GM23248 (cell line): ENCODE results near the gene ATP13A3. TPM values are rescaled to one million over a fixed set of nuclear protein-coding genes. Genes with fewer than 3 reads are reported as not detected.

Source experiments
- DNase-seq: peaks from one replicate; pipeline ENCODE4 v3.0.0-alpha.2; 2015
- H2AFZ ChIP-seq: fragments of 200-600 bp; sonication (generic); 2 replicates; pipeline ENCODE4 v1.6.1; 2016; ENCODE audit warnings: antibody characterized with exemption
- H3F3A ChIP-seq: fragments of 200-600 bp; sonication (generic); 2 replicates; pipeline ENCODE4 v1.6.1; 2016; ENCODE audit warnings: mild to moderate bottlenecking, antibody characterized with exemption, mixed run types; ENCODE audit not compliant: insufficient read depth
- H3K27ac ChIP-seq: fragments of 200-600 bp; sonication (generic); 2 replicates; pipeline ENCODE4 v1.5.1; 2016; ENCODE audit warnings: mild to moderate bottlenecking
- H3K27me3 ChIP-seq: fragments of 200-600 bp; sonication (generic); replicated peaks from 2 replicates; pipeline ENCODE4 v1.6.1; 2016; ENCODE audit warnings: mild to moderate bottlenecking; ENCODE audit not compliant: insufficient read depth
- H3K36me3 ChIP-seq: fragments of 200-600 bp; sonication (generic); 2 replicates; pipeline ENCODE4 v1.6.1; 2016; ENCODE audit warnings: low read depth, mild to moderate bottlenecking
- H3K4me1 ChIP-seq: fragments of 200-600 bp; sonication (generic); 2 replicates; pipeline ENCODE4 v1.6.1; 2016; ENCODE audit warnings: mild to moderate bottlenecking; ENCODE audit not compliant: insufficient read depth
- H3K4me2 ChIP-seq: fragments of 200-600 bp; sonication (generic); one replicate; pipeline ENCODE4 v1.6.1; 2016; ENCODE audit warnings: mild to moderate bottlenecking; ENCODE audit not compliant: unreplicated experiment
- H3K4me3 ChIP-seq: fragments of 200-600 bp; sonication (generic); 2 replicates; pipeline ENCODE4 v1.5.1; 2016; ENCODE audit warnings: mild to moderate bottlenecking
- H3K79me2 ChIP-seq: fragments of 200-600 bp; sonication (generic); 2 replicates; pipeline ENCODE4 v1.6.1; 2016; ENCODE audit warnings: mild to moderate bottlenecking; ENCODE audit not compliant: insufficient read depth
- H3K9ac ChIP-seq: fragments of 200-600 bp; sonication (generic); 2 replicates; pipeline ENCODE4 v1.6.1; 2016; ENCODE audit warnings: mild to moderate bottlenecking
- H3K9me2 ChIP-seq: fragments of 200-600 bp; sonication (generic); 2 replicates; pipeline ENCODE4 v1.6.1; 2016; ENCODE audit warnings: mixed run types, mild to moderate bottlenecking, moderate library complexity; ENCODE audit not compliant: insufficient read depth
- H3K9me3 ChIP-seq: fragments of 200-600 bp; sonication (generic); one replicate; pipeline ENCODE4 v1.6.1; 2017; ENCODE audit warnings: low read depth
- H4K20me1 ChIP-seq: fragments of 200-600 bp; sonication (generic); 2 replicates; pipeline ENCODE4 v1.6.0; 2016; ENCODE audit not compliant: insufficient read depth
- EZH2 ChIP-seq: fragments of 200-600 bp; sonication (generic); IDR thresholded peaks from 2 replicates; pipeline ENCODE4 v1.6.1; 2018; ENCODE audit warnings: antibody characterized with exemption, mild to moderate bottlenecking; ENCODE audit not compliant: insufficient read depth, poor library complexity, severe bottlenecking
- EZH2phosphoT487 ChIP-seq: fragments of 200-600 bp; sonication (generic); IDR thresholded peaks from 2 replicates; pipeline ENCODE4 v1.6.1; 2018; ENCODE audit warnings: antibody characterized with exemption, moderate library complexity, mild to moderate bottlenecking, low read depth; ENCODE audit not compliant: insufficient read depth
- WGBS, 2 experiments: methylation state at CpG; one replicate each; pipeline ENCODE4 v1.1.6; 2015 to 2017; ENCODE audit warnings: low lambda C conversion rate in 2 of 2, low coverage in 1 of 2; ENCODE audit errors: missing lambda C conversion rate in 2 of 2; 5-methylcytosine and 5-hydroxymethylcytosine counted together
- in situ Hi-C: fragments of 300-500 bp; cut with MboI; formaldehyde crosslinking; loops from 2 replicates; pipeline ENCODE4 v1.15.0; 2020
- polyA plus RNA-seq: library from polyadenylated mRNA; unstranded; fragments of >200 nt; fragmentation: Nextera tagmentation; extraction: Ambion mirVana; gene quantifications from 2 replicates; pipeline ENCODE4 v1.2.1, GENCODE V29; 2016
- total RNA-seq: library from RNA; depleted of rRNA; stranded (reverse); fragments of >200 nt; shearing (Covaris generic); gene quantifications from 2 replicates; pipeline ENCODE4 v1.2.3, GENCODE V29; 2014

Gene ATP13A3
- total and polyA plus RNA-seq, 2 experiments from 2014 or later = 22.3 to 232 TPM

DNA sequence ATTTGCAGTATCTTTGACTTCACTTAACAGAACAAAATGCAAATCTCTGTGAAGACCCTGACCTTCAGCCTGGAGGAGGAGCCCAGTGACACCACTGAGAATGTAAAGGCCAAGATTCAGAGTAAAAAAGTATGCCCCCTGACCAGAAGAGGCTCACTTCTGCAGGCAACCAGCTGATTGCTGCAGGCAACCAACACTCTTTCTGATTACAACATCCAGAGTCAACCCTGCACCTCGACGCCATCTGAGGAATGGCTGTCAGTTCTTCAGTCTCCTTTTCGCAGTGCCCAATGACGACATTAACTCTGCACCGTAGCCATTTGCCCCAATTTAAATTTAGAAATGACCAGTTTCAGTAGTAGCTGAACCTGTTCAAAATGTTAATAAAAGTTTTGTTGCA, 14.9 kb downstream of the ATP13A3 start:
- no peaks in the 10 kb centered on the region for H3K9me2 ChIP-seq
- H4K20me1 ChIP-seq = peaks cover 5% of the 10 kb centered on the region; the same call in 1 of the 2 replicates
- 68% methylated on average over 5 of the region's 5 CpGs for WGBS, 2 experiments
- H2AFZ ChIP-seq = no peak overlapping the region
- H3K4me3 ChIP-seq = no peak overlapping the region
- no peak overlapping the region for H3K27ac ChIP-seq
- H3K79me2 ChIP-seq = peaks cover 100% of the 10 kb centered on the region
- H3K36me3 ChIP-seq = 0 out of 2 replicates have a peak, but pooled peaks cover 7% of the 10 kb centered on the region
- peaks cover 69% of the 10 kb centered on the region for H3K4me1 ChIP-seq
- DNase-seq = no peak
- H3K9me3 ChIP-seq = no peaks in the 10 kb centered on the region
- H3K4me2 ChIP-seq = no peak overlapping the region
- H3K27me3 ChIP-seq = no peaks in the 10 kb centered on the region
- H3K9ac ChIP-seq = no peak overlapping the region
- peaks cover 44% of the 10 kb centered on the region for H3F3A ChIP-seq
- TF ChIP-seq EZH2 = no peak
- no peak for TF ChIP-seq EZH2phosphoT487
- in situ Hi-C loops = no loop called here

DNA sequence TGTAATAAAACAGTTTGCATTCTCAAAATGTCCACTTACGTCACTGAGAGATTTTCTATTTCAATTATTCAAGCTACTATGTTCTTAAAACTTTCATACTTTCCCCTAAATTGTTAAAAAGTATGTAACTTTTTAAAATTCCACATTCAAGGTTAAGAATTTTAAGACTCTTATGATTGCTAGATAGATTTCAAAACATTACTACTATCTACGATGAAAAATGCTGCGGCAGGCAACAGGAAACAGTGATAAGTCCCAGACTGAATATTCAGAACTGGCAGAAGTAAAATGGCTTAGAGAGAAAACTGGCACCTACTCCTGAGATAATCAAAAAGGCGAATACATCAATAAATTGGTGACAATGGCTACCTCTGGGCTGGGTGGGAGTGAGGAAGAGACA, 16.2 kb downstream of the ATP13A3 start:
- peaks cover 5% of the 10 kb centered on the region; the same call in 1 of the 2 replicates for H4K20me1 ChIP-seq
- no peaks in the 10 kb centered on the region for H3K9me2 ChIP-seq
- H3K9ac ChIP-seq = peak overlapping the region; percentile 9; the same call in 1 of the 2 replicates
- TF ChIP-seq EZH2 = no peak
- no peak for TF ChIP-seq EZH2phosphoT487
- no peak for DNase-seq
- H3K27me3 ChIP-seq = no peaks in the 10 kb centered on the region
- no peak overlapping the region for H3K4me3 ChIP-seq
- H3K27ac ChIP-seq = no peak overlapping the region
- peaks cover 34% of the 10 kb centered on the region for H3F3A ChIP-seq
- H3K9me3 ChIP-seq = no peaks in the 10 kb centered on the region
- WGBS, 2 experiments = 61 to 69% methylated on average over 4 of the region's 4 CpGs
- H2AFZ ChIP-seq = no peak overlapping the region
- in situ Hi-C loops = no loop called here
- 0 out of 2 replicates have a peak, but pooled peaks cover 7% of the 10 kb centered on the region for H3K36me3 ChIP-seq
- peaks cover 67% of the 10 kb centered on the region for H3K4me1 ChIP-seq
- no peak overlapping the region for H3K4me2 ChIP-seq
- H3K79me2 ChIP-seq = peaks cover 100% of the 10 kb centered on the region

DNA sequence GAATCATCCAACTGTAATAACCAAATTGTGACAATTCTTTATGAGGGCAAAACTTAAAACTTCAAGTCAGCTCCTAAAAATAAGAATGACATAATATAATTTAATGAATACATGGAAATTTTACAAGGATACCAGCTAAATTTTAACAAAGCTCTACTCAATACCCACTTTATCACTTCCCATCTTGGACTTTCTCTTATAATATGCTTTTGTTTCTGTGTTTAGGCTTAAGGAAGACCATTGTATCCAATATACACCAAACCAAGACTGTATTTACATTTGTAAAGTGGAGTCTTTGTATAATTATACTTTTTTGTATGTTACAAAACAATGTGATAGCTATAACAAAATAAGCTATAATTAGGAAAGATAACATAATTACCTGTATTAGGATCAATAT, 16.8 kb downstream of the ATP13A3 start:
- 0 out of 2 replicates have a peak overlapping the region, but pooled peaks have one; percentile 9 for H3K9ac ChIP-seq
- peaks cover 60% of the 10 kb centered on the region for H3K4me1 ChIP-seq
- H3K9me2 ChIP-seq = no peaks in the 10 kb centered on the region
- no peak for DNase-seq
- in situ Hi-C loops = no loop called here
- 0 out of 2 replicates have a peak, but pooled peaks cover 7% of the 10 kb centered on the region for H3K36me3 ChIP-seq
- peaks cover 100% of the 10 kb centered on the region for H3K79me2 ChIP-seq
- H3F3A ChIP-seq = peaks cover 28% of the 10 kb centered on the region
- TF ChIP-seq EZH2phosphoT487 (no peak), EZH2 (no peak)
- H3K4me2 ChIP-seq = no peak overlapping the region
- H3K4me3 ChIP-seq = no peak overlapping the region
- H4K20me1 ChIP-seq = peaks cover 5% of the 10 kb centered on the region; the same call in 1 of the 2 replicates
- H3K9me3 ChIP-seq = no peaks in the 10 kb centered on the region
- no peak overlapping the region for H2AFZ ChIP-seq
- no peaks in the 10 kb centered on the region for H3K27me3 ChIP-seq
- no peak overlapping the region for H3K27ac ChIP-seq

DNA sequence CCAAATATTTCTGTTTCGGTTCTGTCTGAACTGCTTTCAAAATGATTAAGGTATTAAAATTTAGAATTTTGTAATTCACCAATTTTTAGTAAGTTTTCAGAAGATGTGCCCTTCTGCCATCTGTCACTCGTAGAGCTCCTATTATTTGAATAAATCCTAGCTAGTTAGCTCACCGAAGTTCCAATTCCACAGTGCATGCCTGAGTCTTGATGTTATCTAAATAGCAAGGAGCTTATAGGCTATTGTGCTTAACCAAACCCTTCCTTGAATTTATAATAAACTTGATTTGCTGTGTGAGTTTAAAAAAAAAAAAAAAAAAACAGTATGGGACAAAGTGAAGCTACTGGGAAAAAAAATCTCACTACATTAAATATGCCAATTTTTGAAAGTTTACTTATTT, 18.7 kb downstream of the ATP13A3 start:
- DNase-seq = no peak
- no peak for TF ChIP-seq EZH2phosphoT487
- TF ChIP-seq EZH2 = no peak
- in situ Hi-C loops = no loop called here
- no peaks in the 10 kb centered on the region for H3K9me2 ChIP-seq
- H3K4me2 ChIP-seq = no peak overlapping the region
- H3K4me3 ChIP-seq = no peak overlapping the region
- no peak overlapping the region for H2AFZ ChIP-seq
- peaks cover 100% of the 10 kb centered on the region for H3K79me2 ChIP-seq
- 0 out of 2 replicates have a peak, but pooled peaks cover under 1% of the 10 kb centered on the region for H3K36me3 ChIP-seq
- no peak overlapping the region for H3K27ac ChIP-seq
- H3K9ac ChIP-seq = no peak overlapping the region
- H3K9me3 ChIP-seq = no peaks in the 10 kb centered on the region
- WGBS, 2 experiments = 84 to 89% methylated on average over 3 of the region's 3 CpGs
- H3F3A ChIP-seq = peaks cover 12% of the 10 kb centered on the region
- no peaks in the 10 kb centered on the region for H3K27me3 ChIP-seq
- peaks cover 44% of the 10 kb centered on the region for H3K4me1 ChIP-seq
- peaks cover 5% of the 10 kb centered on the region; the same call in 1 of the 2 replicates for H4K20me1 ChIP-seq
